GM23338 (cell line): ENCODE data around the gene IGF1R. TPM values are rescaled to one million over a fixed set of nuclear protein-coding genes. Genes with fewer than 3 reads are reported as not detected.

Experiments
- ATAC-seq: fragments of 200-7000 bp; cut with Tn5 transposase; 3 replicates; pipeline ENCODE4 v1.9.1; 2020
- DNase-seq: peaks from one replicate; pipeline ENCODE4 v3.0.0-alpha.2; 2015; ENCODE audit warnings: low spot score
- H2AFZ ChIP-seq: fragments of 200-600 bp; sonication (generic); 2 replicates; pipeline ENCODE4 v1.8.0; 2016; ENCODE audit warnings: antibody characterized with exemption, mild to moderate bottlenecking, moderate library complexity
- H3F3A ChIP-seq: fragments of 200-600 bp; sonication (generic); replicated peaks from 2 replicates; pipeline ENCODE4 v1.8.0; 2017; ENCODE audit warnings: antibody characterized with exemption, mixed run types, low read depth
- H3K27ac ChIP-seq: fragments of 200-600 bp; sonication (generic); 2 replicates; pipeline ENCODE4 v1.6.1; 2016; ENCODE audit warnings: low read depth
- H3K27me3 ChIP-seq: fragments of 200-600 bp; sonication (generic); 2 replicates; pipeline ENCODE4 v1.8.0; 2016; ENCODE audit warnings: mild to moderate bottlenecking, mixed run types, moderate library complexity; ENCODE audit not compliant: insufficient read depth
- H3K36me3 ChIP-seq: fragments of 200-600 bp; sonication (generic); 2 replicates; pipeline ENCODE4 v1.8.0; 2016; ENCODE audit warnings: mild to moderate bottlenecking; ENCODE audit not compliant: insufficient read depth
- H3K4me1 ChIP-seq: fragments of 200-600 bp; sonication (generic); 2 replicates; pipeline ENCODE4 v1.8.0; 2016; ENCODE audit warnings: mild to moderate bottlenecking, moderate library complexity; ENCODE audit not compliant: insufficient read depth
- H3K4me2 ChIP-seq: fragments of 200-600 bp; sonication (generic); 2 replicates; pipeline ENCODE4 v1.7.1; 2017; ENCODE audit warnings: mixed run types
- H3K4me3 ChIP-seq: fragments of 200-600 bp; sonication (generic); 2 replicates; pipeline ENCODE4 v1.6.1; 2016; ENCODE audit warnings: mixed run types
- H3K79me2 ChIP-seq: fragments of 200-600 bp; sonication (generic); replicated peaks from 2 replicates; pipeline ENCODE4 v1.8.0; 2017; ENCODE audit warnings: mild to moderate bottlenecking; ENCODE audit not compliant: insufficient read depth
- H3K9me2 ChIP-seq: fragments of 200-600 bp; sonication (generic); 2 replicates; pipeline ENCODE4 v1.8.0; 2017; ENCODE audit not compliant: insufficient read depth
- H4K20me1 ChIP-seq: fragments of 200-600 bp; sonication (generic); replicated peaks from 2 replicates; pipeline ENCODE4 v1.8.0; 2017; ENCODE audit warnings: mild to moderate bottlenecking; ENCODE audit not compliant: insufficient read depth
- H3K27ac Mint-ChIP-seq: 2 replicates; pipeline ENCODE4 v1.8.0; 2020; ENCODE audit warnings: inconsistent platforms, mild to moderate bottlenecking, moderate library complexity, mixed read lengths
- H3K27me3 Mint-ChIP-seq: 3 replicates; pipeline ENCODE4 v1.8.0; 2022; ENCODE audit warnings: low read depth, mild to moderate bottlenecking, moderate library complexity, mixed read lengths, inconsistent platforms; ENCODE audit not compliant: insufficient read depth, poor library complexity
- H3K36me3 Mint-ChIP-seq: 3 replicates; pipeline ENCODE4 v1.8.0; 2021; ENCODE audit warnings: low read depth, mild to moderate bottlenecking, inconsistent platforms, moderate library complexity, mixed read lengths
- H3K4me1 Mint-ChIP-seq: 3 replicates; pipeline ENCODE4 v1.8.0; 2020; ENCODE audit warnings: mild to moderate bottlenecking, inconsistent platforms, mixed read lengths
- H3K4me3 Mint-ChIP-seq: 3 replicates; pipeline ENCODE4 v1.8.0; 2021; ENCODE audit warnings: moderate library complexity, mild to moderate bottlenecking, inconsistent platforms, mixed read lengths
- H3K9me3 Mint-ChIP-seq: 3 replicates; pipeline ENCODE4 v1.8.0; 2020; ENCODE audit warnings: moderate library complexity, mild to moderate bottlenecking, inconsistent platforms, mixed read lengths
- CREB1 ChIP-seq: fragments of 250-450 bp; sonication (Bioruptor Pico); IDR thresholded peaks from 2 replicates; pipeline ENCODE4 v1.5.0; 2020; ENCODE audit warnings: low read depth, mild to moderate bottlenecking, moderate library complexity
- EZH2 ChIP-seq: fragments of 200-600 bp; sonication (generic); IDR thresholded peaks from one replicate; pipeline ENCODE4 v1.8.0; 2017; ENCODE audit warnings: antibody characterized with exemption, mild to moderate bottlenecking, low read depth; ENCODE audit not compliant: unreplicated experiment
- JUNB ChIP-seq: IDR thresholded peaks from one replicate; pipeline ENCODE4 v1.6.1; 2016; ENCODE audit warnings: antibody characterized with exemption; ENCODE audit not compliant: unreplicated experiment
- NANOG ChIP-seq: IDR thresholded peaks from 2 replicates; pipeline ENCODE4 v1.6.1; 2016; ENCODE audit warnings: antibody characterized with exemption, borderline replicate concordance
- POLR2AphosphoS5 ChIP-seq: IDR thresholded peaks from 2 replicates; pipeline ENCODE4 v1.6.1; 2016; ENCODE audit warnings: antibody characterized with exemption, low read depth
- ZNF114 ChIP-seq: fragments of 250-450 bp; sonication (Bioruptor Pico); IDR thresholded peaks from 2 replicates; pipeline ENCODE4 v1.5.0; 2020; ENCODE audit warnings: mild to moderate bottlenecking, moderate library complexity
- ZNF331 ChIP-seq: fragments of 250-450 bp; sonication (Bioruptor Pico); IDR thresholded peaks from 2 replicates; pipeline ENCODE4 v1.5.0; 2020; ENCODE audit warnings: low read depth, mild to moderate bottlenecking, moderate library complexity
- polyA plus RNA-seq: library from polyadenylated mRNA; unstranded; fragments of >200 nt; fragmentation: Nextera tagmentation; extraction: Ambion mirVana; gene quantifications from 2 replicates; pipeline ENCODE4 v1.2.1, GENCODE V29; 2016
- total RNA-seq: library from RNA; depleted of rRNA; stranded (reverse); fragments of >200 nt; shearing (Covaris generic); gene quantifications from 2 replicates; pipeline ENCODE4 v1.2.3, GENCODE V29; 2014
- TF ChIP-seq, protein P1 (sequence below): fragments of 250-450 bp; sonication (Bioruptor Pico); IDR thresholded peaks from 2 replicates; pipeline ENCODE4 v1.5.0; 2020; ENCODE audit warnings: mild to moderate bottlenecking, moderate library complexity
- TF ChIP-seq, protein P2 (sequence below), 2 experiments: fragments of 200-600 bp in 1 of 2; sonication (generic) in 1 of 2; conservative IDR thresholded peaks; 2 replicates each; pipeline versions ENCODE4 v1.5.1 to v1.6.1; 2016 to 2017; ENCODE audit warnings: antibody characterized with exemption in 2 of 2, low read depth in 2 of 2, mild to moderate bottlenecking in 2 of 2, moderate library complexity in 1 of 2
- TF ChIP-seq, protein P3 (sequence below): IDR thresholded peaks from one replicate; pipeline ENCODE4 v1.6.1; 2018; ENCODE audit warnings: antibody characterized with exemption; ENCODE audit not compliant: unreplicated experiment
- TF ChIP-seq, protein P4 (sequence below): IDR thresholded peaks from 2 replicates; pipeline ENCODE4 v1.6.1; 2016; ENCODE audit warnings: antibody characterized with exemption

Gene IGF1R
- total and polyA plus RNA-seq, 2 experiments from 2014 or later, result 20.4 to 92.2 TPM

DNA sequence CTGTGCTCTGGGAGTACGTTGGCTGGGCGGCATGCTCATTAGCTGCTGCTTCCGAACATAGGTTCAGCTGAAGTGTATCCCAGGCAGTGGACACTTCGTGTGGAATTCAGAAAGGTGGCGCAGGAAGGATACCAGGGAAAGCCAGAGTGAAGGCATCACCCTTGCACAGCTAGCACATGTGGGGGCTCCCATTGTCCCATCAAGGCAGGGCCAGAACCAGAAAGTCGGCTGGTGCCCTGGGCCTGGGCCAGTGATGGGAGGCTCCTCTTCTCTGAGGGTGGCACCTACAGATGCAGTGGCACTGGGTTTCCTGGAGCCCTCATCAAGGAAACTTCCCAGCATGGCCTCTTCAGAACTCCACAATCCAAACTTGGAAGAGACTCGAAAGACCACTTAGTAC, 302.7 kb downstream of the IGF1R start:
- Histone ChIP-seq H3K4me2 (no peak overlapping the region), H3K4me1 (no peaks in the 10 kb centered on the region), H3K27ac (no peak overlapping the region), H3K36me3 (peaks cover 2% of the 10 kb centered on the region; the same call in 1 of the 2 replicates), H4K20me1 (no peaks in the 10 kb centered on the region), H2AFZ (no peak overlapping the region), H3K79me2 (no peaks in the 10 kb centered on the region), H3K27me3 (no peaks in the 10 kb centered on the region), H3K9me2 (no peaks in the 10 kb centered on the region), H3F3A (no peaks in the 10 kb centered on the region), H3K4me3 (no peak overlapping the region)
- no peaks in the 10 kb centered on the region for H3K27me3 Mint-ChIP-seq
- ATAC-seq (no peak), DNase-seq (no peak)
- TF ChIP-seq, protein P1, sequence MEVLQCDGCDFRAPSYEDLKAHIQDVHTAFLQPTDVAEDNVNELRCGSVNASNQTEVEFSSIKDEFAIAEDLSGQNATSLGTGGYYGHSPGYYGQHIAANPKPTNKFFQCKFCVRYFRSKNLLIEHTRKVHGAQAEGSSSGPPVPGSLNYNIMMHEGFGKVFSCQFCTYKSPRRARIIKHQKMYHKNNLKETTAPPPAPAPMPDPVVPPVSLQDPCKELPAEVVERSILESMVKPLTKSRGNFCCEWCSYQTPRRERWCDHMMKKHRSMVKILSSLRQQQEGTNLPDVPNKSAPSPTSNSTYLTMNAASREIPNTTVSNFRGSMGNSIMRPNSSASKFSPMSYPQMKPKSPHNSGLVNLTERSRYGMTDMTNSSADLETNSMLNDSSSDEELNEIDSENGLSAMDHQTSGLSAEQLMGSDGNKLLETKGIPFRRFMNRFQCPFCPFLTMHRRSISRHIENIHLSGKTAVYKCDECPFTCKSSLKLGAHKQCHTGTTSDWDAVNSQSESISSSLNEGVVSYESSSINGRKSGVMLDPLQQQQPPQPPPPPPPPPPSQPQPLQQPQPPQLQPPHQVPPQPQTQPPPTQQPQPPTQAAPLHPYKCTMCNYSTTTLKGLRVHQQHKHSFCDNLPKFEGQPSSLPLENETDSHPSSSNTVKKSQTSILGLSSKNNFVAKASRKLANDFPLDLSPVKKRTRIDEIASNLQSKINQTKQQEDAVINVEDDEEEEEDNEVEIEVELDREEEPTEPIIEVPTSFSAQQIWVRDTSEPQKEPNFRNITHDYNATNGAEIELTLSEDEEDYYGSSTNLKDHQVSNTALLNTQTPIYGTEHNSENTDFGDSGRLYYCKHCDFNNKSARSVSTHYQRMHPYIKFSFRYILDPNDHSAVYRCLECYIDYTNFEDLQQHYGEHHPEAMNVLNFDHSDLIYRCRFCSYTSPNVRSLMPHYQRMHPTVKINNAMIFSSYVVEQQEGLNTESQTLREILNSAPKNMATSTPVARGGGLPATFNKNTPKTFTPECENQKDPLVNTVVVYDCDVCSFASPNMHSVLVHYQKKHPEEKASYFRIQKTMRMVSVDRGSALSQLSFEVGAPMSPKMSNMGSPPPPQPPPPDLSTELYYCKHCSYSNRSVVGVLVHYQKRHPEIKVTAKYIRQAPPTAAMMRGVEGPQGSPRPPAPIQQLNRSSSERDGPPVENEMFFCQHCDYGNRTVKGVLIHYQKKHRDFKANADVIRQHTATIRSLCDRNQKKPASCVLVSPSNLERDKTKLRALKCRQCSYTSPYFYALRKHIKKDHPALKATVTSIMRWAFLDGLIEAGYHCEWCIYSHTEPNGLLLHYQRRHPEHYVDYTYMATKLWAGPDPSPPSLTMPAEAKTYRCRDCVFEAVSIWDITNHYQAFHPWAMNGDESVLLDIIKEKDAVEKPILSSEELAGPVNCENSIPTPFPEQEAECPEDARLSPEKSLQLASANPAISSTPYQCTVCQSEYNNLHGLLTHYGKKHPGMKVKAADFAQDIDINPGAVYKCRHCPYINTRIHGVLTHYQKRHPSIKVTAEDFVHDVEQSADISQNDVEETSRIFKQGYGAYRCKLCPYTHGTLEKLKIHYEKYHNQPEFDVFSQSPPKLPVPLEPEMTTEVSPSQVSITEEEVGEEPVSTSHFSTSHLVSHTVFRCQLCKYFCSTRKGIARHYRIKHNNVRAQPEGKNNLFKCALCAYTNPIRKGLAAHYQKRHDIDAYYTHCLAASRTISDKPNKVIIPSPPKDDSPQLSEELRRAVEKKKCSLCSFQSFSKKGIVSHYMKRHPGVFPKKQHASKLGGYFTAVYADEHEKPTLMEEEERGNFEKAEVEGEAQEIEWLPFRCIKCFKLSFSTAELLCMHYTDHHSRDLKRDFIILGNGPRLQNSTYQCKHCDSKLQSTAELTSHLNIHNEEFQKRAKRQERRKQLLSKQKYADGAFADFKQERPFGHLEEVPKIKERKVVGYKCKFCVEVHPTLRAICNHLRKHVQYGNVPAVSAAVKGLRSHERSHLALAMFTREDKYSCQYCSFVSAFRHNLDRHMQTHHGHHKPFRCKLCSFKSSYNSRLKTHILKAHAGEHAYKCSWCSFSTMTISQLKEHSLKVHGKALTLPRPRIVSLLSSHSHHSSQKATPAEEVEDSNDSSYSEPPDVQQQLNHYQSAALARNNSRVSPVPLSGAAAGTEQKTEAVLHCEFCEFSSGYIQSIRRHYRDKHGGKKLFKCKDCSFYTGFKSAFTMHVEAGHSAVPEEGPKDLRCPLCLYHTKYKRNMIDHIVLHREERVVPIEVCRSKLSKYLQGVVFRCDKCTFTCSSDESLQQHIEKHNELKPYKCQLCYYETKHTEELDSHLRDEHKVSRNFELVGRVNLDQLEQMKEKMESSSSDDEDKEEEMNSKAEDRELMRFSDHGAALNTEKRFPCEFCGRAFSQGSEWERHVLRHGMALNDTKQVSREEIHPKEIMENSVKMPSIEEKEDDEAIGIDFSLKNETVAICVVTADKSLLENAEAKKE (CRISPR knock-in tag), result no peak
- TF ChIP-seq, protein P2, sequence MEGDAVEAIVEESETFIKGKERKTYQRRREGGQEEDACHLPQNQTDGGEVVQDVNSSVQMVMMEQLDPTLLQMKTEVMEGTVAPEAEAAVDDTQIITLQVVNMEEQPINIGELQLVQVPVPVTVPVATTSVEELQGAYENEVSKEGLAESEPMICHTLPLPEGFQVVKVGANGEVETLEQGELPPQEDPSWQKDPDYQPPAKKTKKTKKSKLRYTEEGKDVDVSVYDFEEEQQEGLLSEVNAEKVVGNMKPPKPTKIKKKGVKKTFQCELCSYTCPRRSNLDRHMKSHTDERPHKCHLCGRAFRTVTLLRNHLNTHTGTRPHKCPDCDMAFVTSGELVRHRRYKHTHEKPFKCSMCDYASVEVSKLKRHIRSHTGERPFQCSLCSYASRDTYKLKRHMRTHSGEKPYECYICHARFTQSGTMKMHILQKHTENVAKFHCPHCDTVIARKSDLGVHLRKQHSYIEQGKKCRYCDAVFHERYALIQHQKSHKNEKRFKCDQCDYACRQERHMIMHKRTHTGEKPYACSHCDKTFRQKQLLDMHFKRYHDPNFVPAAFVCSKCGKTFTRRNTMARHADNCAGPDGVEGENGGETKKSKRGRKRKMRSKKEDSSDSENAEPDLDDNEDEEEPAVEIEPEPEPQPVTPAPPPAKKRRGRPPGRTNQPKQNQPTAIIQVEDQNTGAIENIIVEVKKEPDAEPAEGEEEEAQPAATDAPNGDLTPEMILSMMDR (conservative IDR thresholded peaks at IDR 0.05; ENCODE audit: low read depth in 2 of 2), result no peak
- TF ChIP-seq NANOG (no peak), ZNF331 (CRISPR knock-in tag) (no peak), CREB1 (no peak), POLR2AphosphoS5 (no peak), JUNB (no peak), EZH2 (no peak), ZNF114 (CRISPR knock-in tag) (no peak)
- TF ChIP-seq, protein P3, sequence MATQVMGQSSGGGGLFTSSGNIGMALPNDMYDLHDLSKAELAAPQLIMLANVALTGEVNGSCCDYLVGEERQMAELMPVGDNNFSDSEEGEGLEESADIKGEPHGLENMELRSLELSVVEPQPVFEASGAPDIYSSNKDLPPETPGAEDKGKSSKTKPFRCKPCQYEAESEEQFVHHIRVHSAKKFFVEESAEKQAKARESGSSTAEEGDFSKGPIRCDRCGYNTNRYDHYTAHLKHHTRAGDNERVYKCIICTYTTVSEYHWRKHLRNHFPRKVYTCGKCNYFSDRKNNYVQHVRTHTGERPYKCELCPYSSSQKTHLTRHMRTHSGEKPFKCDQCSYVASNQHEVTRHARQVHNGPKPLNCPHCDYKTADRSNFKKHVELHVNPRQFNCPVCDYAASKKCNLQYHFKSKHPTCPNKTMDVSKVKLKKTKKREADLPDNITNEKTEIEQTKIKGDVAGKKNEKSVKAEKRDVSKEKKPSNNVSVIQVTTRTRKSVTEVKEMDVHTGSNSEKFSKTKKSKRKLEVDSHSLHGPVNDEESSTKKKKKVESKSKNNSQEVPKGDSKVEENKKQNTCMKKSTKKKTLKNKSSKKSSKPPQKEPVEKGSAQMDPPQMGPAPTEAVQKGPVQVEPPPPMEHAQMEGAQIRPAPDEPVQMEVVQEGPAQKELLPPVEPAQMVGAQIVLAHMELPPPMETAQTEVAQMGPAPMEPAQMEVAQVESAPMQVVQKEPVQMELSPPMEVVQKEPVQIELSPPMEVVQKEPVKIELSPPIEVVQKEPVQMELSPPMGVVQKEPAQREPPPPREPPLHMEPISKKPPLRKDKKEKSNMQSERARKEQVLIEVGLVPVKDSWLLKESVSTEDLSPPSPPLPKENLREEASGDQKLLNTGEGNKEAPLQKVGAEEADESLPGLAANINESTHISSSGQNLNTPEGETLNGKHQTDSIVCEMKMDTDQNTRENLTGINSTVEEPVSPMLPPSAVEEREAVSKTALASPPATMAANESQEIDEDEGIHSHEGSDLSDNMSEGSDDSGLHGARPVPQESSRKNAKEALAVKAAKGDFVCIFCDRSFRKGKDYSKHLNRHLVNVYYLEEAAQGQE, result no peak
- TF ChIP-seq, protein P4, sequence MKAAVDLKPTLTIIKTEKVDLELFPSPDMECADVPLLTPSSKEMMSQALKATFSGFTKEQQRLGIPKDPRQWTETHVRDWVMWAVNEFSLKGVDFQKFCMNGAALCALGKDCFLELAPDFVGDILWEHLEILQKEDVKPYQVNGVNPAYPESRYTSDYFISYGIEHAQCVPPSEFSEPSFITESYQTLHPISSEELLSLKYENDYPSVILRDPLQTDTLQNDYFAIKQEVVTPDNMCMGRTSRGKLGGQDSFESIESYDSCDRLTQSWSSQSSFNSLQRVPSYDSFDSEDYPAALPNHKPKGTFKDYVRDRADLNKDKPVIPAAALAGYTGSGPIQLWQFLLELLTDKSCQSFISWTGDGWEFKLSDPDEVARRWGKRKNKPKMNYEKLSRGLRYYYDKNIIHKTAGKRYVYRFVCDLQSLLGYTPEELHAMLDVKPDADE, result no peak
- H3K27ac Mint-ChIP-seq, result no peak overlapping the region
- H3K4me3 Mint-ChIP-seq, result no peak overlapping the region
- H3K4me1 Mint-ChIP-seq, result no peaks in the 10 kb centered on the region
- H3K36me3 Mint-ChIP-seq, result peaks cover 55% of the 10 kb centered on the region
- no peaks in the 10 kb centered on the region for H3K9me3 Mint-ChIP-seq
